Hepatocyte (in vitro differentiated cells): Measurements from ENCODE around the gene SMIM5. TPM values are rescaled to one million over a fixed set of nuclear protein-coding genes. Genes with fewer than 3 reads are reported as not detected.

ENCODE experiments used
- DNase-seq: peaks from one replicate; pipeline ENCODE4 v3.0.0-alpha.2; 2016; ENCODE audit warnings: low spot score
- H2AFZ ChIP-seq: fragments of 200-600 bp; sonication (generic); 2 replicates; pipeline ENCODE4 v1.6.0; 2016; ENCODE audit warnings: antibody characterized with exemption, mild to moderate bottlenecking
- H3K27ac ChIP-seq: fragments of 200-600 bp; sonication (generic); 2 replicates; pipeline ENCODE4 v1.5.1; 2016; ENCODE audit warnings: mild to moderate bottlenecking
- H3K27me3 ChIP-seq: fragments of 200-600 bp; sonication (generic); 2 replicates; pipeline ENCODE4 v1.6.1; 2016
- H3K36me3 ChIP-seq: fragments of 200-600 bp; sonication (generic); replicated peaks from 2 replicates; pipeline ENCODE4 v1.5.1; 2016; ENCODE audit warnings: low read depth; ENCODE audit not compliant: insufficient read depth
- H3K4me1 ChIP-seq: fragments of 200-600 bp; sonication (generic); 2 replicates; pipeline ENCODE4 v1.5.1; 2016; ENCODE audit warnings: mild to moderate bottlenecking, moderate library complexity; ENCODE audit not compliant: insufficient read depth
- H3K4me2 ChIP-seq: fragments of 200-600 bp; sonication (generic); 2 replicates; pipeline ENCODE4 v1.6.0; 2016
- H3K4me3 ChIP-seq: fragments of 200-600 bp; sonication (generic); 2 replicates; pipeline ENCODE4 v1.5.1; 2016; ENCODE audit warnings: mild to moderate bottlenecking
- H3K79me2 ChIP-seq: fragments of 200-600 bp; sonication (generic); 2 replicates; pipeline ENCODE4 v1.6.0; 2017; ENCODE audit warnings: mild to moderate bottlenecking
- H3K9me2 ChIP-seq: fragments of 200-600 bp; sonication (generic); replicated peaks from 2 replicates; pipeline ENCODE4 v1.6.0; 2017; ENCODE audit warnings: mild to moderate bottlenecking; ENCODE audit not compliant: insufficient read depth
- H3K9me3 ChIP-seq: fragments of 200-600 bp; sonication (generic); 2 replicates; pipeline ENCODE4 v1.5.1; 2016; ENCODE audit warnings: low read depth, mild to moderate bottlenecking
- H4K20me1 ChIP-seq: fragments of 200-600 bp; sonication (generic); 2 replicates; pipeline ENCODE4 v1.6.0; 2016; ENCODE audit warnings: mild to moderate bottlenecking; ENCODE audit not compliant: insufficient read depth, poor library complexity, severe bottlenecking
- CTCF ChIP-seq: fragments of 200-600 bp; sonication (generic); IDR thresholded peaks from 2 replicates; pipeline ENCODE4 v1.5.1; 2016; ENCODE audit warnings: antibody characterized with exemption, mild to moderate bottlenecking; ENCODE audit not compliant: poor library complexity
- EZH2 ChIP-seq: fragments of 200-600 bp; sonication (generic); IDR thresholded peaks from 2 replicates; pipeline ENCODE4 v1.6.1; 2016; ENCODE audit warnings: antibody characterized with exemption, mild to moderate bottlenecking, borderline replicate concordance
- EZH2phosphoT487 ChIP-seq: fragments of 200-600 bp; sonication (generic); IDR thresholded peaks from one replicate; pipeline ENCODE4 v1.6.1; 2018; ENCODE audit warnings: antibody characterized with exemption, mild to moderate bottlenecking, low read depth, moderate library complexity; ENCODE audit not compliant: unreplicated experiment, severe bottlenecking
- WGBS: methylation state at CpG from one replicate; pipeline ENCODE4 v1.1.6; 2016; ENCODE audit warnings: low lambda C conversion rate; ENCODE audit errors: missing lambda C conversion rate; 5-methylcytosine and 5-hydroxymethylcytosine counted together
- polyA plus RNA-seq: library from polyadenylated mRNA; unstranded; fragments of >200 nt; fragmentation: Nextera tagmentation; extraction: Ambion mirVana; gene quantifications from 2 replicates; pipeline ENCODE4 v1.2.1, GENCODE V29; 2016
- total RNA-seq: library from RNA; depleted of rRNA; stranded (reverse); fragments of >200 nt; gene quantifications from 2 replicates; pipeline ENCODE4 v1.2.3, GENCODE V29; 2014

Gene SMIM5
- total and polyA plus RNA-seq, 2 experiments from 2014 or later, result 4.1 to 6.8 TPM

GRCh38 chr17:75590314-75590761 lies 42.9 kb upstream of the SMIM5 start:
- 94% methylated on average over 8 of the region's 8 CpGs for WGBS
- Histone ChIP-seq H3K4me3 (no peak overlapping the region), H3K9me3 (no peaks in the 10 kb centered on the region), H3K36me3 (no peaks in the 10 kb centered on the region), H4K20me1 (no peaks in the 10 kb centered on the region), H3K4me2 (no peak overlapping the region), H3K79me2 (no peaks in the 10 kb centered on the region), H3K27me3 (no peaks in the 10 kb centered on the region), H2AFZ (no peak overlapping the region), H3K9me2 (no peaks in the 10 kb centered on the region), H3K27ac (no peak overlapping the region), H3K4me1 (peaks cover 15% of the 10 kb centered on the region)
- DNase-seq, result no peak
- no peak for TF ChIP-seq EZH2
- TF ChIP-seq EZH2phosphoT487, result no peak
- no peak for TF ChIP-seq CTCF

GRCh38 chr17:75590849-75591721 lies 42.1 kb upstream of the SMIM5 start:
- Histone ChIP-seq H3K9me3 (no peaks in the 10 kb centered on the region), H3K4me3 (no peak overlapping the region), H4K20me1 (no peaks in the 10 kb centered on the region), H3K4me1 (peaks cover 15% of the 10 kb centered on the region), H3K27me3 (no peaks in the 10 kb centered on the region), H3K27ac (no peak overlapping the region), H3K36me3 (no peaks in the 10 kb centered on the region), H3K4me2 (no peak overlapping the region), H2AFZ (no peak overlapping the region), H3K79me2 (no peaks in the 10 kb centered on the region), H3K9me2 (no peaks in the 10 kb centered on the region)
- TF ChIP-seq EZH2phosphoT487 (no peak), EZH2 (no peak), CTCF (no peak)
- WGBS, result 92% methylated on average over 12 of the region's 12 CpGs
- no peak for DNase-seq

- no peak overlapping the region for H3K4me3 ChIP-seq
- no peaks in the 10 kb centered on the region for H3K27me3 ChIP-seq
- no peaks in the 10 kb centered on the region for H3K9me3 ChIP-seq
- TF ChIP-seq EZH2, result no peak
- no peak for TF ChIP-seq CTCF
- no peak for TF ChIP-seq EZH2phosphoT487
- H3K9me2 ChIP-seq, result no peaks in the 10 kb centered on the region
- WGBS, result 95% methylated on average over 7 of the region's 7 CpGs
- peaks cover 15% of the 10 kb centered on the region for H3K4me1 ChIP-seq
- no peaks in the 10 kb centered on the region for H3K79me2 ChIP-seq
- H3K4me2 ChIP-seq, result no peak overlapping the region
- no peak for DNase-seq
- H2AFZ ChIP-seq, result no peak overlapping the region
- H3K36me3 ChIP-seq, result no peaks in the 10 kb centered on the region
- H4K20me1 ChIP-seq, result no peaks in the 10 kb centered on the region
- no peak overlapping the region for H3K27ac ChIP-seq
Observed at GRCh38 chr17:75591722-75592302, 41.4 kb upstream of the SMIM5 start.
